ENCODE data around the gene USE1. TPM values are rescaled to one million over a fixed set of nuclear protein-coding genes. Genes with fewer than 3 reads are reported as not detected.

The USE1 gene
- total RNA-seq, 1 experiment from 2014 or later = 32.5 TPM

DNA sequence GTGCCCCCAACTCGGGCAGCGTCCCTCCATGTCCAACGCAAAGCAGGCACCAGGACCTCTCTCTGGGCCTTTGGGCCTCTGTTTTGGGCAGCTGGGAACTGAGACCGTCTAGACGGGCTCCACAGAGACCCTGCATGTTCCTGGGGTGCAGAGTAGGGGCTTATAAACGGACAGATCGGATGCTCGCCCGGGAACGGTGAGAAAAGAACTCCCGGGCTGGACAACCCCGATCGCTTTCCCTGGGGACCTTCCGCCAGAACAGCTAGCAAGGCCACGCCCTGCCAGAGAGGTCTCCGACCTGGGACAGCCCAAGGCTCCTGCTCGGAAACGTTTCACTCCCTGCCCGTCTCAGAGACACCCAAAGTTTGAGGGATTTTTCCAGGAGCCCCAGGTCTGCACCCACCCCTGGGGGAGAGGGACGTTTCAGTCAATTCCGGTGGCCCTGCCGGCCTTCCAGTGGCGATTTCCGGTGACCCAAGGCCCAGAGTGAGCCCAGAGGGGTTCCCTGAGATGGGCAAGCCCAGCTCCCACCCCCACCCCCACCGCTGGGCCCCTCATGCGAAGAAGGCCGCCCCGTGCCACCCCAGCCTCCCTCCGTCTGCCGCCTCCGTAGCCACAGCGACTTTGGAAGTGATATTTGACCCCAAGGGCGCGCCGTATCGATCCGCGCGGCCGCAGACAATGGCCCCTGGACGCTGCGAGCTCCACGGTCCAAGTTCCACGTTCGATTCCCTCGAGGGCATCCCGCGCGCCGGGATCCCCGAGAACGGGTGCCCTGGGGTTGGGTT, 28.9 kb downstream of the USE1 start:
- POLR2A ChIA-PET (ENCODE audit: unreplicated experiment) = no interaction called here
- peak; percentile 52 for ATAC-seq

GRCh38 chr19:17244618-17245534, 29.7 kb downstream of the USE1 start:
- H3K4me3 ChIP-seq (ENCODE audit: low read length) = peak overlapping the region; percentile 84
- ChIA-PET CTCF (no interaction called here), POLR2A (ENCODE audit: unreplicated experiment) (no interaction called here)
- H3K4me2 ChIP-seq (ENCODE audit: low read length) = peak overlapping the region; percentile 95
- DNase-seq (no peak), ATAC-seq (peak; percentile 25)
- no peaks in the 10 kb centered on the region for H3K9me2 ChIP-seq (replicated peaks; ENCODE audit: low read length)
- no peak overlapping the region; the same call in 1 of the 2 replicates for H3K27ac ChIP-seq (ENCODE audit: low read length)
- peaks cover 54% of the 10 kb centered on the region for H3K79me2 ChIP-seq (ENCODE audit: low read length)
- H2AFZ ChIP-seq (ENCODE audit: low read length) = peak overlapping the region; percentile 67
- no peaks in the 10 kb centered on the region for H3K36me3 ChIP-seq (ENCODE audit: low read depth, low read length)
- H4K20me1 ChIP-seq (ENCODE audit: low read length) = peaks cover 13% of the 10 kb centered on the region
- H3K27me3 ChIP-seq (ENCODE audit: low read length) = no peaks in the 10 kb centered on the region
- no peak for TF ChIP-seq EZH2 (IDR thresholded peaks at IDR 0.05; ENCODE audit: low read length, unreplicated experiment)
- TF ChIP-seq EZH2phosphoT487 (IDR thresholded peaks at IDR 0.05; ENCODE audit: borderline replicate concordance, low read length) = no peak
- TF ChIP-seq, protein P1, sequence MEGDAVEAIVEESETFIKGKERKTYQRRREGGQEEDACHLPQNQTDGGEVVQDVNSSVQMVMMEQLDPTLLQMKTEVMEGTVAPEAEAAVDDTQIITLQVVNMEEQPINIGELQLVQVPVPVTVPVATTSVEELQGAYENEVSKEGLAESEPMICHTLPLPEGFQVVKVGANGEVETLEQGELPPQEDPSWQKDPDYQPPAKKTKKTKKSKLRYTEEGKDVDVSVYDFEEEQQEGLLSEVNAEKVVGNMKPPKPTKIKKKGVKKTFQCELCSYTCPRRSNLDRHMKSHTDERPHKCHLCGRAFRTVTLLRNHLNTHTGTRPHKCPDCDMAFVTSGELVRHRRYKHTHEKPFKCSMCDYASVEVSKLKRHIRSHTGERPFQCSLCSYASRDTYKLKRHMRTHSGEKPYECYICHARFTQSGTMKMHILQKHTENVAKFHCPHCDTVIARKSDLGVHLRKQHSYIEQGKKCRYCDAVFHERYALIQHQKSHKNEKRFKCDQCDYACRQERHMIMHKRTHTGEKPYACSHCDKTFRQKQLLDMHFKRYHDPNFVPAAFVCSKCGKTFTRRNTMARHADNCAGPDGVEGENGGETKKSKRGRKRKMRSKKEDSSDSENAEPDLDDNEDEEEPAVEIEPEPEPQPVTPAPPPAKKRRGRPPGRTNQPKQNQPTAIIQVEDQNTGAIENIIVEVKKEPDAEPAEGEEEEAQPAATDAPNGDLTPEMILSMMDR (conservative IDR thresholded peaks at IDR 0.05; ENCODE audit: low read depth, low read length) = no peak
- peak overlapping the region; percentile 70 for H3K9ac ChIP-seq (ENCODE audit: low read length)
- peaks cover 30% of the 10 kb centered on the region for H3K4me1 ChIP-seq (ENCODE audit: insufficient read depth, low read length)
- no peaks in the 10 kb centered on the region for H3F3A ChIP-seq (ENCODE audit: low read length, unreplicated experiment)
- no TSS peak for BruUV-seq (replicated peaks)
- intact Hi-C loops (cut with micrococcal nuclease) = no loop called here
- H3K9me3 ChIP-seq (ENCODE audit: low read length) = no peaks in the 10 kb centered on the region

More for the DNA sequence above, 28.9 kb downstream of the USE1 start:
- H3K4me3 ChIP-seq (ENCODE audit: low read length) = peak overlapping the region; percentile 84
- H3K27me3 ChIP-seq (ENCODE audit: low read length) = no peaks in the 10 kb centered on the region
- peak overlapping the region; percentile 70 for H3K9ac ChIP-seq (ENCODE audit: low read length)
- no peaks in the 10 kb centered on the region for H3F3A ChIP-seq (ENCODE audit: low read length, unreplicated experiment)
- peaks cover 13% of the 10 kb centered on the region for H4K20me1 ChIP-seq (ENCODE audit: low read length)
- TSS peak; percentile 35 for BruUV-seq (replicated peaks)
- intact Hi-C loops (cut with micrococcal nuclease) = no loop called here
- CTCF ChIA-PET = interaction anchor here (0.7 to 0.8 kb wide), 2 partner anchors 8 to 19 kb away, joined by 4 to 5 read pairs; no protein-coding TSS in a partner anchor
- no peaks in the 10 kb centered on the region for H3K9me2 ChIP-seq (replicated peaks; ENCODE audit: low read length)
- peaks cover 55% of the 10 kb centered on the region for H3K79me2 ChIP-seq (ENCODE audit: low read length)
- TF ChIP-seq EZH2 (IDR thresholded peaks at IDR 0.05; ENCODE audit: low read length, unreplicated experiment) (no peak), EZH2phosphoT487 (IDR thresholded peaks at IDR 0.05; ENCODE audit: borderline replicate concordance, low read length) (no peak)
- TF ChIP-seq, protein P1 (conservative IDR thresholded peaks at IDR 0.05; ENCODE audit: low read depth, low read length) = no peak
- H3K36me3 ChIP-seq (ENCODE audit: low read depth, low read length) = no peaks in the 10 kb centered on the region
- H3K9me3 ChIP-seq (ENCODE audit: low read length) = no peaks in the 10 kb centered on the region
- peak overlapping the region; percentile 95 for H3K4me2 ChIP-seq (ENCODE audit: low read length)
- peaks cover 24% of the 10 kb centered on the region for H3K4me1 ChIP-seq (ENCODE audit: insufficient read depth, low read length)
- peak overlapping the region; percentile 67 for H2AFZ ChIP-seq (ENCODE audit: low read length)
- H3K27ac ChIP-seq (ENCODE audit: low read length) = no peak overlapping the region; the same call in 1 of the 2 replicates
- peak; percentile 42 for DNase-seq

Data from PC-3 (cell line).